ENCODE data around the gene CNTNAP2. TPM values are rescaled to one million over a fixed set of nuclear protein-coding genes. Genes with fewer than 3 reads are reported as not detected.

The CNTNAP2 gene
- total and polyA plus RNA-seq, 2 donors (not counting 1 experiment from before 2014, with no cell fraction given), result not detected

- Histone ChIP-seq H3K9me3 (ENCODE audit: control insufficient read depth, insufficient read depth, low read depth, low read length) (no peaks in the 10 kb centered on the region), H3K4me1 (ENCODE audit: control insufficient read depth, extremely low read depth, insufficient read depth, low read length) (no peaks in the 10 kb centered on the region), H4K20me1 (ENCODE audit: control insufficient read depth, extremely low read depth, insufficient read depth, low read length) (no peaks in the 10 kb centered on the region), H3K79me2 (ENCODE audit: control insufficient read depth, insufficient read depth, low read length) (no peaks in the 10 kb centered on the region), H3K4me2 (ENCODE audit: extremely low read depth, insufficient read depth, low read length) (no peak overlapping the region), H3K4me3 (replicated peaks in 1 of 4; ENCODE audit: control extremely low read depth in 1 of 4, insufficient read depth in 1 of 4, low read depth in 3 of 4, low read length in 4 of 4) (no peak overlapping the region), H3K27ac (ENCODE audit: insufficient read depth, low read length) (no peak overlapping the region), H3K36me3 (ENCODE audit: control insufficient read depth, insufficient read depth, low read length) (no peaks in the 10 kb centered on the region), H2AFZ (ENCODE audit: low read length) (no peak overlapping the region), H3K9ac (ENCODE audit: insufficient read depth, low read length) (no peak overlapping the region), H3K27me3 (ENCODE audit: control insufficient read depth, insufficient read depth, low read length) (no peaks in the 10 kb centered on the region)
- TF ChIP-seq CTCF (conservative IDR thresholded peaks at IDR 0.05 in 1 of 2, IDR thresholded peaks at IDR 0.05 in 1 of 2; ENCODE audit: low read depth in 1 of 2, low read length in 2 of 2) (no peak), EZH2 (IDR thresholded peaks at IDR 0.05; ENCODE audit: low read length, missing control alignments) (no peak)
- DNase-seq (ENCODE audit: low read depth in 2 of 2), result no peak
These were observed 40.3 kb upstream of the CNTNAP2 start for GRCh38 chr7:146076344-146076743.

- no peak overlapping the region for H2AFZ ChIP-seq (ENCODE audit: low read length)
- H3K9me3 ChIP-seq (ENCODE audit: control insufficient read depth, insufficient read depth, low read depth, low read length), result no peaks in the 10 kb centered on the region
- H3K79me2 ChIP-seq (ENCODE audit: control insufficient read depth, insufficient read depth, low read length), result no peaks in the 10 kb centered on the region
- no peaks in the 10 kb centered on the region for H3K27me3 ChIP-seq (ENCODE audit: control insufficient read depth, insufficient read depth, low read length)
- H3K4me3 ChIP-seq (replicated peaks in 1 of 4; ENCODE audit: control extremely low read depth in 1 of 4, insufficient read depth in 1 of 4, low read depth in 3 of 4, low read length in 4 of 4), result no peak overlapping the region
- H3K36me3 ChIP-seq (ENCODE audit: control insufficient read depth, insufficient read depth, low read length), result no peaks in the 10 kb centered on the region
- no peak overlapping the region for H3K4me2 ChIP-seq (ENCODE audit: extremely low read depth, insufficient read depth, low read length)
- no peak overlapping the region for H3K9ac ChIP-seq (ENCODE audit: insufficient read depth, low read length)
- no peak overlapping the region for H3K27ac ChIP-seq (ENCODE audit: insufficient read depth, low read length)
- H3K4me1 ChIP-seq (ENCODE audit: control insufficient read depth, extremely low read depth, insufficient read depth, low read length), result no peaks in the 10 kb centered on the region
- DNase-seq (ENCODE audit: low read depth in 2 of 2), result no peak
- no peaks in the 10 kb centered on the region for H4K20me1 ChIP-seq (ENCODE audit: control insufficient read depth, extremely low read depth, insufficient read depth, low read length)
- TF ChIP-seq CTCF (conservative IDR thresholded peaks at IDR 0.05 in 1 of 2, IDR thresholded peaks at IDR 0.05 in 1 of 2; ENCODE audit: low read depth in 1 of 2, low read length in 2 of 2) (no peak), EZH2 (IDR thresholded peaks at IDR 0.05; ENCODE audit: low read length, missing control alignments) (no peak)
These were observed 32.5 kb upstream of the CNTNAP2 start for GRCh38 chr7:146084086-146084485.

- Histone ChIP-seq H3K27me3 (ENCODE audit: control insufficient read depth, insufficient read depth, low read length) (no peaks in the 10 kb centered on the region), H3K4me3 (replicated peaks in 1 of 4; ENCODE audit: control extremely low read depth in 1 of 4, insufficient read depth in 1 of 4, low read depth in 3 of 4, low read length in 4 of 4) (no peak overlapping the region), H2AFZ (ENCODE audit: low read length) (no peak overlapping the region), H3K4me2 (ENCODE audit: extremely low read depth, insufficient read depth, low read length) (no peak overlapping the region), H3K36me3 (ENCODE audit: control insufficient read depth, insufficient read depth, low read length) (no peaks in the 10 kb centered on the region), H3K9ac (ENCODE audit: insufficient read depth, low read length) (no peak overlapping the region), H4K20me1 (ENCODE audit: control insufficient read depth, extremely low read depth, insufficient read depth, low read length) (no peaks in the 10 kb centered on the region), H3K27ac (ENCODE audit: insufficient read depth, low read length) (no peak overlapping the region), H3K9me3 (ENCODE audit: control insufficient read depth, insufficient read depth, low read depth, low read length) (no peaks in the 10 kb centered on the region), H3K4me1 (ENCODE audit: control insufficient read depth, extremely low read depth, insufficient read depth, low read length) (no peaks in the 10 kb centered on the region), H3K79me2 (ENCODE audit: control insufficient read depth, insufficient read depth, low read length) (no peaks in the 10 kb centered on the region)
- DNase-seq (ENCODE audit: low read depth in 2 of 2), result peak; percentile 1 to 60
- peak in 1 of 2 donors; percentile 62 for TF ChIP-seq CTCF (conservative IDR thresholded peaks at IDR 0.05 in 1 of 2, IDR thresholded peaks at IDR 0.05 in 1 of 2; ENCODE audit: low read depth in 1 of 2, low read length in 2 of 2)
- TF ChIP-seq EZH2 (IDR thresholded peaks at IDR 0.05; ENCODE audit: low read length, missing control alignments), result no peak
These were observed 26.5 kb upstream of the CNTNAP2 start for GRCh38 chr7:146090023-146090645.

Data from fibroblast of lung (primary cell).